GM23338 (cell line): ENCODE results near the gene OSBPL10. TPM values are rescaled to one million over a fixed set of nuclear protein-coding genes. Genes with fewer than 3 reads are reported as not detected.

ENCODE experiments used
- ATAC-seq: fragments of 200-7000 bp; cut with Tn5 transposase; 3 replicates; pipeline ENCODE4 v1.9.1; 2020
- DNase-seq: peaks from one replicate; pipeline ENCODE4 v3.0.0-alpha.2; 2015; ENCODE audit warnings: low spot score
- H2AFZ ChIP-seq: fragments of 200-600 bp; sonication (generic); 2 replicates; pipeline ENCODE4 v1.8.0; 2016; ENCODE audit warnings: antibody characterized with exemption, mild to moderate bottlenecking, moderate library complexity
- H3F3A ChIP-seq: fragments of 200-600 bp; sonication (generic); replicated peaks from 2 replicates; pipeline ENCODE4 v1.8.0; 2017; ENCODE audit warnings: antibody characterized with exemption, mixed run types, low read depth
- H3K27ac ChIP-seq: fragments of 200-600 bp; sonication (generic); 2 replicates; pipeline ENCODE4 v1.6.1; 2016; ENCODE audit warnings: low read depth
- H3K27me3 ChIP-seq: fragments of 200-600 bp; sonication (generic); 2 replicates; pipeline ENCODE4 v1.8.0; 2016; ENCODE audit warnings: mild to moderate bottlenecking, mixed run types, moderate library complexity; ENCODE audit not compliant: insufficient read depth
- H3K36me3 ChIP-seq: fragments of 200-600 bp; sonication (generic); 2 replicates; pipeline ENCODE4 v1.8.0; 2016; ENCODE audit warnings: mild to moderate bottlenecking; ENCODE audit not compliant: insufficient read depth
- H3K4me1 ChIP-seq: fragments of 200-600 bp; sonication (generic); 2 replicates; pipeline ENCODE4 v1.8.0; 2016; ENCODE audit warnings: mild to moderate bottlenecking, moderate library complexity; ENCODE audit not compliant: insufficient read depth
- H3K4me2 ChIP-seq: fragments of 200-600 bp; sonication (generic); 2 replicates; pipeline ENCODE4 v1.7.1; 2017; ENCODE audit warnings: mixed run types
- H3K4me3 ChIP-seq: fragments of 200-600 bp; sonication (generic); 2 replicates; pipeline ENCODE4 v1.6.1; 2016; ENCODE audit warnings: mixed run types
- H3K79me2 ChIP-seq: fragments of 200-600 bp; sonication (generic); replicated peaks from 2 replicates; pipeline ENCODE4 v1.8.0; 2017; ENCODE audit warnings: mild to moderate bottlenecking; ENCODE audit not compliant: insufficient read depth
- H3K9me2 ChIP-seq: fragments of 200-600 bp; sonication (generic); 2 replicates; pipeline ENCODE4 v1.8.0; 2017; ENCODE audit not compliant: insufficient read depth
- H4K20me1 ChIP-seq: fragments of 200-600 bp; sonication (generic); replicated peaks from 2 replicates; pipeline ENCODE4 v1.8.0; 2017; ENCODE audit warnings: mild to moderate bottlenecking; ENCODE audit not compliant: insufficient read depth
- H3K27ac Mint-ChIP-seq: 2 replicates; pipeline ENCODE4 v1.8.0; 2020; ENCODE audit warnings: inconsistent platforms, mild to moderate bottlenecking, moderate library complexity, mixed read lengths
- H3K27me3 Mint-ChIP-seq: 3 replicates; pipeline ENCODE4 v1.8.0; 2022; ENCODE audit warnings: low read depth, mild to moderate bottlenecking, moderate library complexity, mixed read lengths, inconsistent platforms; ENCODE audit not compliant: insufficient read depth, poor library complexity
- H3K36me3 Mint-ChIP-seq: 3 replicates; pipeline ENCODE4 v1.8.0; 2021; ENCODE audit warnings: low read depth, mild to moderate bottlenecking, inconsistent platforms, moderate library complexity, mixed read lengths
- H3K4me1 Mint-ChIP-seq: 3 replicates; pipeline ENCODE4 v1.8.0; 2020; ENCODE audit warnings: mild to moderate bottlenecking, inconsistent platforms, mixed read lengths
- H3K4me3 Mint-ChIP-seq: 3 replicates; pipeline ENCODE4 v1.8.0; 2021; ENCODE audit warnings: moderate library complexity, mild to moderate bottlenecking, inconsistent platforms, mixed read lengths
- H3K9me3 Mint-ChIP-seq: 3 replicates; pipeline ENCODE4 v1.8.0; 2020; ENCODE audit warnings: moderate library complexity, mild to moderate bottlenecking, inconsistent platforms, mixed read lengths
- EZH2 ChIP-seq: fragments of 200-600 bp; sonication (generic); IDR thresholded peaks from one replicate; pipeline ENCODE4 v1.8.0; 2017; ENCODE audit warnings: antibody characterized with exemption, mild to moderate bottlenecking, low read depth; ENCODE audit not compliant: unreplicated experiment
- EZH2phosphoT487 ChIP-seq: fragments of 200-600 bp; sonication (generic); IDR thresholded peaks from one replicate; pipeline ENCODE4 v1.8.1; 2018; ENCODE audit warnings: antibody characterized with exemption; ENCODE audit not compliant: unreplicated experiment
- NANOG ChIP-seq: IDR thresholded peaks from 2 replicates; pipeline ENCODE4 v1.6.1; 2016; ENCODE audit warnings: antibody characterized with exemption, borderline replicate concordance
- STAT1 ChIP-seq: IDR thresholded peaks from one replicate; pipeline ENCODE4 v1.6.1; 2016; ENCODE audit warnings: antibody characterized with exemption; ENCODE audit not compliant: unreplicated experiment
- ZNF114 ChIP-seq: fragments of 250-450 bp; sonication (Bioruptor Pico); IDR thresholded peaks from 2 replicates; pipeline ENCODE4 v1.5.0; 2020; ENCODE audit warnings: mild to moderate bottlenecking, moderate library complexity
- polyA plus RNA-seq: library from polyadenylated mRNA; unstranded; fragments of >200 nt; fragmentation: Nextera tagmentation; extraction: Ambion mirVana; gene quantifications from 2 replicates; pipeline ENCODE4 v1.2.1, GENCODE V29; 2016
- total RNA-seq: library from RNA; depleted of rRNA; stranded (reverse); fragments of >200 nt; shearing (Covaris generic); gene quantifications from 2 replicates; pipeline ENCODE4 v1.2.3, GENCODE V29; 2014
- TF ChIP-seq, protein P1 (sequence below): fragments of 250-450 bp; sonication (Bioruptor Pico); IDR thresholded peaks from 2 replicates; pipeline ENCODE4 v1.5.0; 2020; ENCODE audit warnings: mild to moderate bottlenecking, moderate library complexity
- TF ChIP-seq, protein P2 (sequence below): IDR thresholded peaks from one replicate; pipeline ENCODE4 v1.6.1; 2018; ENCODE audit warnings: antibody characterized with exemption; ENCODE audit not compliant: unreplicated experiment

Gene OSBPL10
- total and polyA plus RNA-seq, 2 experiments from 2014 or later, result 23.8 to 149 TPM

DNA sequence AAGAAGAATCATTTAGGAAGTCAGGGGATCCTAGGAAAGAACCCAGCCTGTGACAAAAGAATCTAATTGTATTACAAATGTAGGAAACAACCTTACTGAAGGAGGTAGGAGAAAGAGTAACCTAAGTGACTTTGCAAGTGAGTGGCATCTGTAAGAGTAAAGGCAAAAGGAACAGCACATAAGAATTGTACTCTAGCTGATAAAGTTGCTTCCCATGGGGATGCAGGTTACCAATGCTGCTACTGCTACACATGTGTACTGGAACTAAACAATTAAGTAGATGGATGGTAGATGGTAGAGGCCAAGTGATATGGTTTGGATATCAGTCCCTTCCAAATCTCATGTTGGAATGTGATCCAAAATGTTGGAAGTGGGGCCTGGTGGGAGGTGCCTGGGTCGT, 60.8 kb downstream of the OSBPL10 start (continued):
- TF ChIP-seq, protein P1, sequence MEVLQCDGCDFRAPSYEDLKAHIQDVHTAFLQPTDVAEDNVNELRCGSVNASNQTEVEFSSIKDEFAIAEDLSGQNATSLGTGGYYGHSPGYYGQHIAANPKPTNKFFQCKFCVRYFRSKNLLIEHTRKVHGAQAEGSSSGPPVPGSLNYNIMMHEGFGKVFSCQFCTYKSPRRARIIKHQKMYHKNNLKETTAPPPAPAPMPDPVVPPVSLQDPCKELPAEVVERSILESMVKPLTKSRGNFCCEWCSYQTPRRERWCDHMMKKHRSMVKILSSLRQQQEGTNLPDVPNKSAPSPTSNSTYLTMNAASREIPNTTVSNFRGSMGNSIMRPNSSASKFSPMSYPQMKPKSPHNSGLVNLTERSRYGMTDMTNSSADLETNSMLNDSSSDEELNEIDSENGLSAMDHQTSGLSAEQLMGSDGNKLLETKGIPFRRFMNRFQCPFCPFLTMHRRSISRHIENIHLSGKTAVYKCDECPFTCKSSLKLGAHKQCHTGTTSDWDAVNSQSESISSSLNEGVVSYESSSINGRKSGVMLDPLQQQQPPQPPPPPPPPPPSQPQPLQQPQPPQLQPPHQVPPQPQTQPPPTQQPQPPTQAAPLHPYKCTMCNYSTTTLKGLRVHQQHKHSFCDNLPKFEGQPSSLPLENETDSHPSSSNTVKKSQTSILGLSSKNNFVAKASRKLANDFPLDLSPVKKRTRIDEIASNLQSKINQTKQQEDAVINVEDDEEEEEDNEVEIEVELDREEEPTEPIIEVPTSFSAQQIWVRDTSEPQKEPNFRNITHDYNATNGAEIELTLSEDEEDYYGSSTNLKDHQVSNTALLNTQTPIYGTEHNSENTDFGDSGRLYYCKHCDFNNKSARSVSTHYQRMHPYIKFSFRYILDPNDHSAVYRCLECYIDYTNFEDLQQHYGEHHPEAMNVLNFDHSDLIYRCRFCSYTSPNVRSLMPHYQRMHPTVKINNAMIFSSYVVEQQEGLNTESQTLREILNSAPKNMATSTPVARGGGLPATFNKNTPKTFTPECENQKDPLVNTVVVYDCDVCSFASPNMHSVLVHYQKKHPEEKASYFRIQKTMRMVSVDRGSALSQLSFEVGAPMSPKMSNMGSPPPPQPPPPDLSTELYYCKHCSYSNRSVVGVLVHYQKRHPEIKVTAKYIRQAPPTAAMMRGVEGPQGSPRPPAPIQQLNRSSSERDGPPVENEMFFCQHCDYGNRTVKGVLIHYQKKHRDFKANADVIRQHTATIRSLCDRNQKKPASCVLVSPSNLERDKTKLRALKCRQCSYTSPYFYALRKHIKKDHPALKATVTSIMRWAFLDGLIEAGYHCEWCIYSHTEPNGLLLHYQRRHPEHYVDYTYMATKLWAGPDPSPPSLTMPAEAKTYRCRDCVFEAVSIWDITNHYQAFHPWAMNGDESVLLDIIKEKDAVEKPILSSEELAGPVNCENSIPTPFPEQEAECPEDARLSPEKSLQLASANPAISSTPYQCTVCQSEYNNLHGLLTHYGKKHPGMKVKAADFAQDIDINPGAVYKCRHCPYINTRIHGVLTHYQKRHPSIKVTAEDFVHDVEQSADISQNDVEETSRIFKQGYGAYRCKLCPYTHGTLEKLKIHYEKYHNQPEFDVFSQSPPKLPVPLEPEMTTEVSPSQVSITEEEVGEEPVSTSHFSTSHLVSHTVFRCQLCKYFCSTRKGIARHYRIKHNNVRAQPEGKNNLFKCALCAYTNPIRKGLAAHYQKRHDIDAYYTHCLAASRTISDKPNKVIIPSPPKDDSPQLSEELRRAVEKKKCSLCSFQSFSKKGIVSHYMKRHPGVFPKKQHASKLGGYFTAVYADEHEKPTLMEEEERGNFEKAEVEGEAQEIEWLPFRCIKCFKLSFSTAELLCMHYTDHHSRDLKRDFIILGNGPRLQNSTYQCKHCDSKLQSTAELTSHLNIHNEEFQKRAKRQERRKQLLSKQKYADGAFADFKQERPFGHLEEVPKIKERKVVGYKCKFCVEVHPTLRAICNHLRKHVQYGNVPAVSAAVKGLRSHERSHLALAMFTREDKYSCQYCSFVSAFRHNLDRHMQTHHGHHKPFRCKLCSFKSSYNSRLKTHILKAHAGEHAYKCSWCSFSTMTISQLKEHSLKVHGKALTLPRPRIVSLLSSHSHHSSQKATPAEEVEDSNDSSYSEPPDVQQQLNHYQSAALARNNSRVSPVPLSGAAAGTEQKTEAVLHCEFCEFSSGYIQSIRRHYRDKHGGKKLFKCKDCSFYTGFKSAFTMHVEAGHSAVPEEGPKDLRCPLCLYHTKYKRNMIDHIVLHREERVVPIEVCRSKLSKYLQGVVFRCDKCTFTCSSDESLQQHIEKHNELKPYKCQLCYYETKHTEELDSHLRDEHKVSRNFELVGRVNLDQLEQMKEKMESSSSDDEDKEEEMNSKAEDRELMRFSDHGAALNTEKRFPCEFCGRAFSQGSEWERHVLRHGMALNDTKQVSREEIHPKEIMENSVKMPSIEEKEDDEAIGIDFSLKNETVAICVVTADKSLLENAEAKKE, result no peak
- TF ChIP-seq EZH2phosphoT487, result no peak

DNA sequence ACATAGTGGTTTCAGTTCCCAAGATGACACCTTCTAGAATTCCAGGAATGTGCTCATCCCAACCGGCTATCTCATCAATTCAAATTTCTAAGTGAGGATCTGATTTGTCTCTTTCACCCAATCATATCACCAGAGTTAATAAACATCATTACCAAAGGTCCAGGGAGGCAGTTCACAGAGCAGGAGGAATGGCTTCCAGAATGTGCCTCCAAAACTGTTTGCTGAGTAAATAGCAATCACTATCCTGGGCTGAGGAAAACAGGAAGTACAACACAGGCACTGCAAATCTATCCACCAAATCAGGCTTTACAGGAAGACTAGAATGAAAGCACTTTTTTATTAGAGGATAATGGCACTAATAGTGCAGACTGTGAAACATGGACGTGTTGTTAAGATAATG, 61.5 kb downstream of the OSBPL10 start:
- peaks cover 57% of the 10 kb centered on the region for H3K4me1 Mint-ChIP-seq
- TF ChIP-seq EZH2phosphoT487 (no peak), NANOG (no peak), EZH2 (no peak), ZNF114 (CRISPR knock-in tag) (no peak), STAT1 (no peak)
- TF ChIP-seq, protein P2, sequence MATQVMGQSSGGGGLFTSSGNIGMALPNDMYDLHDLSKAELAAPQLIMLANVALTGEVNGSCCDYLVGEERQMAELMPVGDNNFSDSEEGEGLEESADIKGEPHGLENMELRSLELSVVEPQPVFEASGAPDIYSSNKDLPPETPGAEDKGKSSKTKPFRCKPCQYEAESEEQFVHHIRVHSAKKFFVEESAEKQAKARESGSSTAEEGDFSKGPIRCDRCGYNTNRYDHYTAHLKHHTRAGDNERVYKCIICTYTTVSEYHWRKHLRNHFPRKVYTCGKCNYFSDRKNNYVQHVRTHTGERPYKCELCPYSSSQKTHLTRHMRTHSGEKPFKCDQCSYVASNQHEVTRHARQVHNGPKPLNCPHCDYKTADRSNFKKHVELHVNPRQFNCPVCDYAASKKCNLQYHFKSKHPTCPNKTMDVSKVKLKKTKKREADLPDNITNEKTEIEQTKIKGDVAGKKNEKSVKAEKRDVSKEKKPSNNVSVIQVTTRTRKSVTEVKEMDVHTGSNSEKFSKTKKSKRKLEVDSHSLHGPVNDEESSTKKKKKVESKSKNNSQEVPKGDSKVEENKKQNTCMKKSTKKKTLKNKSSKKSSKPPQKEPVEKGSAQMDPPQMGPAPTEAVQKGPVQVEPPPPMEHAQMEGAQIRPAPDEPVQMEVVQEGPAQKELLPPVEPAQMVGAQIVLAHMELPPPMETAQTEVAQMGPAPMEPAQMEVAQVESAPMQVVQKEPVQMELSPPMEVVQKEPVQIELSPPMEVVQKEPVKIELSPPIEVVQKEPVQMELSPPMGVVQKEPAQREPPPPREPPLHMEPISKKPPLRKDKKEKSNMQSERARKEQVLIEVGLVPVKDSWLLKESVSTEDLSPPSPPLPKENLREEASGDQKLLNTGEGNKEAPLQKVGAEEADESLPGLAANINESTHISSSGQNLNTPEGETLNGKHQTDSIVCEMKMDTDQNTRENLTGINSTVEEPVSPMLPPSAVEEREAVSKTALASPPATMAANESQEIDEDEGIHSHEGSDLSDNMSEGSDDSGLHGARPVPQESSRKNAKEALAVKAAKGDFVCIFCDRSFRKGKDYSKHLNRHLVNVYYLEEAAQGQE, result no peak

More for the DNA sequence above, 61.5 kb downstream of the OSBPL10 start:
- Mint-ChIP-seq H3K9me3 (peaks cover 17% of the 10 kb centered on the region), H3K36me3 (peaks cover 40% of the 10 kb centered on the region), H3K27ac (no peak overlapping the region; the same call in none of the 2 replicates), H3K27me3 (peaks cover 4% of the 10 kb centered on the region), H3K4me3 (no peak overlapping the region)
- Histone ChIP-seq H3K79me2 (peaks cover 94% of the 10 kb centered on the region), H3K27me3 (no peaks in the 10 kb centered on the region), H3K27ac (peak overlapping the region; percentile 96), H4K20me1 (peaks cover 2% of the 10 kb centered on the region; the same call in 1 of the 2 replicates), H3F3A (peaks cover 4% of the 10 kb centered on the region; the same call in 1 of the 2 replicates), H3K9me2 (peaks cover 4% of the 10 kb centered on the region; the same call in 1 of the 2 replicates), H2AFZ (no peak overlapping the region), H3K4me2 (peak overlapping the region; percentile 54; the same call in 1 of the 2 replicates), H3K36me3 (no peaks in the 10 kb centered on the region), H3K4me3 (no peak overlapping the region), H3K4me1 (peaks cover 58% of the 10 kb centered on the region)
- DNase-seq (no peak), ATAC-seq (no peak)
